Activated CD4-positive, alpha-beta T cell treated with anti-CD3 and anti-CD28 coated beads for 36 hours (primary cell): ENCODE measurements around the gene ISCU. TPM values are rescaled to one million over a fixed set of nuclear protein-coding genes. Genes with fewer than 3 reads are reported as not detected.

Source experiments
- ATAC-seq: fragments of 200-7000 bp; cut with Tn5 transposase; one replicate; pipeline ENCODE4 v1.10.0; 2021; ENCODE audit warnings: mild to moderate bottlenecking, moderate library complexity
- CTCF ChIA-PET: fragments of 350-600 bp; sonication (Branson Sonifier 250); formaldehyde crosslinking; loops from one replicate; lab custom pipeline; 2021; ENCODE audit warnings: antibody characterized with exemption; lab: Charles Lee
- POLR2A ChIA-PET: fragments of 350-600 bp; sonication (Branson Sonifier 250); formaldehyde crosslinking; loops from one replicate; lab custom pipeline; 2021; ENCODE audit warnings: antibody characterized with exemption, inconsistent platforms; lab: Charles Lee
- DNase-seq: peaks from one replicate; pipeline ENCODE4 v3.0.0-alpha.2; 2020
- H3K27ac Mint-ChIP-seq: one replicate; pipeline ENCODE4 v1.8.0; 2021; ENCODE audit warnings: mixed read lengths
- H3K27me3 Mint-ChIP-seq: one replicate; pipeline ENCODE4 v1.8.0; 2021; ENCODE audit warnings: mixed read lengths
- H3K36me3 Mint-ChIP-seq: one replicate; pipeline ENCODE4 v1.8.0; 2021; ENCODE audit warnings: low read depth, mixed read lengths
- H3K4me1 Mint-ChIP-seq: one replicate; pipeline ENCODE4 v1.8.0; 2021; ENCODE audit warnings: mixed read lengths
- H3K4me3 Mint-ChIP-seq: one replicate; pipeline ENCODE4 v1.8.0; 2021; ENCODE audit warnings: mild to moderate bottlenecking, moderate library complexity, mixed read lengths
- H3K9me3 Mint-ChIP-seq: one replicate; pipeline ENCODE4 v1.8.0; 2021; ENCODE audit warnings: low read depth, mixed read lengths
- intact Hi-C, 2 experiments: fragments of 100-400 bp; cut with DNase I in 1 of 2; cut with micrococcal nuclease in 1 of 2; formaldehyde crosslinking; loops; one replicate each; pipeline versions ENCODE4 v1.14.2 to v1.15.1; 2022 to 2024; cut with DNase I, micrococcal nuclease
- total RNA-seq, 2 experiments: library from RNA; stranded (reverse); gene quantifications; one replicate each; pipeline ENCODE4 v1.2.3, GENCODE V29; 2021

ISCU gene
- total RNA-seq, 2 experiments from 2014 or later, result 67.3 to 83.8 TPM

DNA sequence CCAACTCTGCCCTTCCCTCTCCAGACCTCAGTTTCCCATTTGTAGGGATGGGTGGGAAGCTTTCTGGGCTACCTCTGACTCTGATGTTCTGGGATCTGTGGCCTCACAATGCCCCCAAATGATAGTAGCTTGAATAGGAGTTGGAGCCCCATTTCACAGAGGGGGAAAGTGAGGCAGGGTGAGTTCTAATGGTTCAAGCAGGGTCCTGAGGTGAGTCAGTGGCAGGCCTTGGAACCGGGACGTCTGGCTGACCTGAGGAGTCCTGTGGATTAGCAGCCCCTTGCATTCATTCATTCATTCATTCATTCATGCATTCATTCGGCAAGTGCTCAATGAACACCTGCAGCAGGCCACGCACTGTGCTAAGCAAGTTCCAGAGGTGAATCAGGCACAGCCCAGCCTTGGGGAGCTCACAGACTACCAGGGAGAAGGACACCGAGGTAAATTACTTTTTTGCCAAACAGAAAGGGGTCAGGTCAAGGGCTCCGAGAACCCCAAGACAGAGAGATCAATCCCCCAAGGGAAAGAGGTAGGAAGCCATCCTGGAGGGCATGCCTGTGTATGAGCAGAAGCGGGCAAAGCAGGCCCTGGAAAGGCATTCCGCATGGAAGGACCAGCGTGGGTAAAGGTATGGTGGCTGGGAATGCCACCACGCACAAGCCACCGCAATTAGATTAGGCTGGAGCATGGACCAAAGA, 36.3 kb downstream of the ISCU start:
- no peaks in the 10 kb centered on the region for H3K27me3 Mint-ChIP-seq
- intact Hi-C loops, result no loop called here
- ATAC-seq (no peak), DNase-seq (no peak)
- H3K27ac Mint-ChIP-seq, result no peak overlapping the region
- ChIA-PET CTCF (interaction anchor here (0.6 kb wide), 1 partner anchor 13 kb away, joined by 3 read pairs; no protein-coding TSS in a partner anchor), POLR2A (no interaction called here)
- H3K36me3 Mint-ChIP-seq, result no peaks in the 10 kb centered on the region
- no peak overlapping the region for H3K4me3 Mint-ChIP-seq
- no peaks in the 10 kb centered on the region for H3K9me3 Mint-ChIP-seq
- H3K4me1 Mint-ChIP-seq, result no peaks in the 10 kb centered on the region

DNA sequence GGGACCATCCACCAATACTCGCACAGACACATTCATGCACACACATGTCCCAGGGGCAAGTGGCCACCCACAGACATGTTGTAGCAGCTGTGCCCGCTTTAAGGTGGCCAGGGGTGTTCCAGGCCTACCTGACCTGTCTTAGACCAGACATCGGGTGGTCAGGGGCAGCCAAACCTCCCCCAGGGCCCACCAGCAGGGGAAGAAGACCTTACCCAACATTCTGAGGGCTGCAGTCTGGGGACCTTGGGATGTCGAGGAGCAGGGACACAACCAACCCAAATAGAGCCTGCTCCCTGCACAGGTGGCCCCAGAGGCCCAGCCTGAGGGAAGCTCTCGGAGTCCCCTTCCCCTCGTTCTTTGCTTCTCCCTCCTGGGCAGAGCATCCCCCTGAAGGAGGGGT, 37.1 kb downstream of the ISCU start:
- Mint-ChIP-seq H3K9me3 (no peaks in the 10 kb centered on the region), H3K4me3 (no peak overlapping the region), H3K36me3 (no peaks in the 10 kb centered on the region), H3K27me3 (no peaks in the 10 kb centered on the region), H3K27ac (no peak overlapping the region), H3K4me1 (no peaks in the 10 kb centered on the region)
- DNase-seq (no peak), ATAC-seq (no peak)
- ChIA-PET POLR2A (no interaction called here), CTCF (interaction anchor here (1.2 kb wide), 1 partner anchor 37 kb away, joined by 3 read pairs; the partner anchor contains the start of gene ISCU)
- intact Hi-C loops, result no loop called here

DNA sequence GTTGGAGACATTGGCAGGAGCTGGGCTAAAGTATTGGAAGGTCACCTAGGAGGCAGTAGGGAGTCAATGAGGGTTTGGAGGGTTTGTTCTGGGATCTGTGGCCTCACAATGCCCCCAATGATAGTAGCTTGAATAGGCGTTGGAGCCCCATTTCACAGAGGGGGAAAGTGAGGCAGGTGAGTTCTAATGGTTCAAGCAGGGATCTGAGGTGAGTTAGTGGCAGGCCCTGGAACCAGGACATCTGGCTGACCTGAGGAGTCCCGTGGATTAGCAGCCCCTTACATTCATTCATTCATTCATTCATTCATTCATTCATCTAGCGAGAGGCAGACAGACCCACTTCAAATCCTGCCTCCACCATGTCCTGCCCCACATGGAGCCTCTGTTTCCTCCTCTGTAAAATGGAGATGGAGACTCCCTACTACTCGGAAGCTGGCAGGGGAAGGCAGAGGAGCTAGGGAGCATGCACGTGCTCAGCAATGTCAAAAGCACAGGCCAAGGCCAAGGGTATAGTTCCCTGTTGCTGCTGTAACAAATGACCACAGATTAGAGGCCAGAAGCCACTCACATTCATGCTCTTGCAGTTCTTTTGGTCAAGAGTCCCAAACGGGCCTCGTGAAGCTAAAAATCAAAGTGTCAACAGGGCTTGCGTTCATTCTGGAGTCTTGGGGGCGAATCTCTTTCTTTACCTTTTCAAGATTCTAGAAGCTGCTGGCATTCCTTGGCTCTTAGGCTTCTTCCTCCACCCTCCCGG, 37.7 kb downstream of the ISCU start:
- intact Hi-C loops, result no loop called here
- no peaks in the 10 kb centered on the region for H3K36me3 Mint-ChIP-seq
- ATAC-seq, result no peak
- H3K4me3 Mint-ChIP-seq, result no peak overlapping the region
- POLR2A ChIA-PET, result no interaction called here
- no peaks in the 10 kb centered on the region for H3K27me3 Mint-ChIP-seq
- H3K9me3 Mint-ChIP-seq, result no peaks in the 10 kb centered on the region
- DNase-seq, result no peak
- no peak overlapping the region for H3K27ac Mint-ChIP-seq
- no peaks in the 10 kb centered on the region for H3K4me1 Mint-ChIP-seq
- CTCF ChIA-PET, result interaction anchor here (0.6 to 1.4 kb wide), 4 partner anchors 24 to 204 kb away, joined by 3 read pairs; partner anchors contain the start of gene ISCU

DNA sequence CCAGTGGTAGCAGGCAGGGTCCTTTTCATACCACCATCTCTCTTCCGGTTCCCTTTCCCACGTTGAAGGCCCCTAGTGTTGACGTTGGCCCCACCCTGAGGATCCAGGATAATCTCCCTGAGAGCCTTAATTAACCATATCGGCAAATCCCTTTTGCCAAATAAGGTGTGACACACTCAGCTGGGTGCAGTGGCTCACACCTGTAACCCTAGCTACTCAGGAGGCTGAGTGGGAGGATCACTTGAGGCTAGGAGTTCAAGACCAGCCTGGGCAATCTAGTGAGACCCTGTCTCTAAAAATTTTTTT, 38.3 kb downstream of the ISCU start:
- CTCF ChIA-PET, result interaction anchor here (0.6 to 1.4 kb wide), 4 partner anchors 25 to 203 kb away, joined by 3 read pairs; partner anchors contain the start of gene ISCU
- intact Hi-C loops, result no loop called here
- H3K9me3 Mint-ChIP-seq, result no peaks in the 10 kb centered on the region
- DNase-seq (no peak), ATAC-seq (no peak)
- no peak overlapping the region for H3K27ac Mint-ChIP-seq
- no peaks in the 10 kb centered on the region for H3K4me1 Mint-ChIP-seq
- no peaks in the 10 kb centered on the region for H3K36me3 Mint-ChIP-seq
- POLR2A ChIA-PET, result no interaction called here
- H3K4me3 Mint-ChIP-seq, result no peak overlapping the region
- no peaks in the 10 kb centered on the region for H3K27me3 Mint-ChIP-seq

DNA sequence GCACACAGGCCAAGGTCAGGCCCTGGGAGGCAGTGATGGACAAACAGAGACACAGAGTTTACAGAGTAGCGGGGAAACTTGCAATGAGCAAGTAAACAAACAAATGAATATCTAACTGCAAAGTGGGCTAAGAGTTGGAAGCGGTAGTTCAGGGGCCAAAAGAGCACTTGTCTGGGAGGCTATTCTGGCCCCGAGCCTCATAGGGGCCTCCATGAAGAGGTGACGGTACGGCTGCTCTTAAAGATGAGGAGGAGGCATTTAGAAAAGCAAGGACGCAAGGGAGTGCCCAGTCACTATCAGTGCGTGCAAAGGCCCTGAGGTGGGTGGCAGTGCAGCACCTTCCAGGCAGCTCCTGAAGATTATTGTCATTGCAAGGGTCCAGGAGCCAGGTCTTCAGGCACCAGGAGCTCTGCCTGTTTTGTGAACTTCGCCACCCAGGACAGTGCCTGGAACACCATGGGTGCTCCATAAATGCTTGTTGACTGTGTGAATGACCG, 39.9 kb downstream of the ISCU start:
- POLR2A ChIA-PET, result no interaction called here
- Mint-ChIP-seq H3K4me1 (no peaks in the 10 kb centered on the region), H3K27ac (no peak overlapping the region), H3K9me3 (no peaks in the 10 kb centered on the region), H3K36me3 (no peaks in the 10 kb centered on the region), H3K4me3 (no peak overlapping the region), H3K27me3 (no peaks in the 10 kb centered on the region)
- CTCF ChIA-PET, result no interaction called here
- no peak for DNase-seq
- intact Hi-C loops, result no loop called here
- ATAC-seq, result no peak

DNA sequence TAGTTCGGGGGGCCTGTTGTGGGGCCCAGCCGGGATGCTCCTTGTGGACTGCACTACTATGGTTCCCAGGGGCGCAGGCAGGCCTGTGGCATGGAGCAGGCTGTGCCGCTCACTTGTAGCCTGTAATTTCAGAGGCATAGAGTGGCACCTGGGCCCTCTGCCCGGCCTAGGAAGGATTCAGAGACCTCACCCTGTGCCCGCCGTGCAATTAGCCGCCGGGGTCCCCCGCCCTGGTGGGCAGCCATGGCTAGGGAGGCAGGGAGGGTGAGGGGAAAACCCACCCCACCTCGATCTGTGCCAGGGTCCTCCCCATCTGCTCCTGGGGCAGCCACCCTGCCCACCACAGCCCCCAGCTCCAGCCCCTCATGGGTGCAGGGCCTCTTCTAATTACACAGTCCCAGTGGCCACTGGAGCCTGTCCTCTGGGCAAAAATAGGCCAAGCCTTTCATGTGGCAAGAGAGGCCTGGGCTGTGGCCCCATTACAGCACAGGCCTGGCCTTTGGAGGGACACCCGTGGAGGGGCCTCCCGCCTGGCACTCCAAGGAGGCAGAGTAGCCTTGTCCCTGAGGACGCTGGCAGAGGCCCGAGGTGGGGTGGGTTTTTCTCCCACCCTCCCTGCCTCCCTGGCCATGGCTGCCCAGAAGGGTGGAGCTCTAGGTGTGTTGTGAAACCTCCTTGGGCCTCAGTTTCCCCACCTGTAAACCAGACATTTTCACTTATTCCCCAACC, 40.7 kb downstream of the ISCU start:
- intact Hi-C loops, result no loop called here
- Mint-ChIP-seq H3K4me3 (no peak overlapping the region), H3K36me3 (no peaks in the 10 kb centered on the region), H3K9me3 (no peaks in the 10 kb centered on the region), H3K27me3 (no peaks in the 10 kb centered on the region), H3K4me1 (no peaks in the 10 kb centered on the region), H3K27ac (no peak overlapping the region)
- POLR2A ChIA-PET, result no interaction called here
- no peak for DNase-seq
- no peak for ATAC-seq
- CTCF ChIA-PET, result interaction anchor here (2.0 kb wide), 1 partner anchor 15 kb away, joined by 13 read pairs; no protein-coding TSS in a partner anchor

DNA sequence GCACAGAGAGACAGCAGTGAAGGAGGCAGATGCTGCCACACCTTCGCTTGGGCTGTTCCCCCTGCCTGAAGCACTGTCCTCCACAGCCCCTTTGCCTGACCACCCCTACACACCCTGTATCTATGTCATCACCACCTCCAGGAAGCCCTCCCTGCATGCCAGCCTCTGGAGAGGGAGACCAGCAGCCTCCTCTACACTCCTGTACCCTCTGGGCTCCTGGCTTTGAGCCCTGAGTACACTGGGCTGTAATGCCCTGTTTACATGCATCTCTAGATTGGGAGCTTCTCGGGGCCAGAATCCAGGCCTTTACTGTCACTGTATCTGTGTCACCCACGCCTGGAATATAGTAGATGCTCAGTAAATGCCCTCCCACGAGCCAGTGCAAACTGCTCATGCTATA, 41.3 kb downstream of the ISCU start:
- ChIA-PET POLR2A (no interaction called here), CTCF (interaction anchor here (2.0 kb wide), 1 partner anchor 14 kb away, joined by 13 read pairs; no protein-coding TSS in a partner anchor)
- ATAC-seq (no peak), DNase-seq (no peak)
- Mint-ChIP-seq H3K27me3 (no peaks in the 10 kb centered on the region), H3K36me3 (no peaks in the 10 kb centered on the region), H3K9me3 (no peaks in the 10 kb centered on the region), H3K27ac (no peak overlapping the region), H3K4me1 (no peaks in the 10 kb centered on the region), H3K4me3 (no peak overlapping the region)
- intact Hi-C loops, result no loop called here

DNA sequence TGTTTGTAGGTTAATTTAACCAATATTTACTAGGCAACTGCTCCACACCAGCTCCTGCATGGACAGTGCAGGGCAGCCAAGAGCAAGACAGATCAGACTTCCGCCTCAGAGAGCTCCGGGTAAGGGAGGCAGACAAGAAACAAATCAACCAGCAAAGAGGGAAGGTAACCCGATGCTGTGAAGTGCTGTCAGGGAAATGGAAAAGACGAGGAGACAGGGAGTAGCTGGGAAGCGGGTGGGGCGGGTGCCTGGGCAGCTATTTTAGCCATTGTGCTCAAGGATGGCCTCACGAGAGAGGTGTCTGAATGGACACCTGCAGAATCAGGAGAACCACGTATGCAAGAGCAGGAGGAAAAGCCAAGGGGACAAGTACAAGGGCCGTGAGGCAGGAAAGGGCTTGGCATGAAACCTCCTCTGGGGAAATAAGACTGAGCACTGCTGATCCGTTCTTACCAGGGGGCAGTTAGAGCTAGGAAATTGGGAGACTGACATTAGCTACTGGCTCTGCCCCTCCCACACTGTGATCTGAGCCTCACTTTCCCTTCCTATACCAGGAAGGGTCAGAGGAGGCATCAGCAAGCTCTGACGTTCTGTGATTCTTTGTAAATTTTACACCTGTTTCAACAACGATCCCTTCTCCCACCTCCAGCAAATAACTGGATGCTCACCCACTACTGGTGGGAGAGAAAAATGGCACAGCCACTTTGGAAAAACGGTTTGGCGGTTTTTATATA, 42.0 kb downstream of the ISCU start:
- POLR2A ChIA-PET, result no interaction called here
- no peak overlapping the region for H3K27ac Mint-ChIP-seq
- H3K9me3 Mint-ChIP-seq, result no peaks in the 10 kb centered on the region
- H3K4me3 Mint-ChIP-seq, result no peak overlapping the region
- no peaks in the 10 kb centered on the region for H3K36me3 Mint-ChIP-seq
- intact Hi-C loops, result no loop called here
- H3K4me1 Mint-ChIP-seq, result no peaks in the 10 kb centered on the region
- no peak for ATAC-seq
- DNase-seq, result no peak
- CTCF ChIA-PET, result interaction anchor here (0.5 to 2.0 kb wide), 3 partner anchors 11 to 60 kb away, joined by 3 to 13 read pairs (median 3); no protein-coding TSS in a partner anchor
- H3K27me3 Mint-ChIP-seq, result no peaks in the 10 kb centered on the region

DNA sequence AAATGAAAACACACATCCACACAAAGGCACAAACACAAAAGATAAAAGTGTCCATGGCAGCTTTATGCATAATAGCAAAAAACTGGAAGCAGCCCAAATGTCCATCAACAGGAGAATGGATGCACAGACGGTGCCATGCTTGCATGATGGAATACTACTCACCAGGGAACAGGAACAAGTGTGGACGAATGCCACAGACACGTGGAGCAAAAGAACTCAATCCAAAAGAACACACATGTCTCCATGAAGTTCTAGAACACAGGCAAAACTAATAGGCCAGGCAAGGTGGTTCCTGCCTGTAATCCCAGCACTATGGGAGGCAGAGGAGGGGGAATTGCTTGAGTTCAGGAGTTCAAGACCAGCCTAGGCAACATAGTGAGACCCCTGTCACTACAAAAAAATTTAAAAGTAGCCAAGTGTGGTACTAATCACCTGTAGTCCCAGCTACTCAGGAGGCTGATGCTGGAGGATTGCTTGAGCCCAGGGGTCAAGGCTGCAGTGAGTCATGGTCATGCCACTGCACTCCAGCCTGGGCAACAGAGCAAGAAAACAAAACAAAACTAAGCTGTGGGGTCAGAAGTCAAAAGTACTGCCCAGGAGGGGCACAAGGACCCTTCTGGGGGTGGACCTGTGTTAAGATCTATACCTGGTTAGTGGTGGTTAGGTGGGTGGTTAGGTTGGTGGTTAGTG, 42.7 kb downstream of the ISCU start:
- ChIA-PET CTCF (interaction anchor here (2.0 kb wide), 1 partner anchor 13 kb away, joined by 13 read pairs; no protein-coding TSS in a partner anchor), POLR2A (no interaction called here)
- H3K9me3 Mint-ChIP-seq, result no peaks in the 10 kb centered on the region
- intact Hi-C loops, result no loop called here
- DNase-seq, result no peak
- H3K36me3 Mint-ChIP-seq, result no peaks in the 10 kb centered on the region
- no peaks in the 10 kb centered on the region for H3K4me1 Mint-ChIP-seq
- H3K27me3 Mint-ChIP-seq, result no peaks in the 10 kb centered on the region
- H3K4me3 Mint-ChIP-seq, result peak overlapping the region; percentile 38
- ATAC-seq, result peak; percentile 33
- no peak overlapping the region for H3K27ac Mint-ChIP-seq

DNA sequence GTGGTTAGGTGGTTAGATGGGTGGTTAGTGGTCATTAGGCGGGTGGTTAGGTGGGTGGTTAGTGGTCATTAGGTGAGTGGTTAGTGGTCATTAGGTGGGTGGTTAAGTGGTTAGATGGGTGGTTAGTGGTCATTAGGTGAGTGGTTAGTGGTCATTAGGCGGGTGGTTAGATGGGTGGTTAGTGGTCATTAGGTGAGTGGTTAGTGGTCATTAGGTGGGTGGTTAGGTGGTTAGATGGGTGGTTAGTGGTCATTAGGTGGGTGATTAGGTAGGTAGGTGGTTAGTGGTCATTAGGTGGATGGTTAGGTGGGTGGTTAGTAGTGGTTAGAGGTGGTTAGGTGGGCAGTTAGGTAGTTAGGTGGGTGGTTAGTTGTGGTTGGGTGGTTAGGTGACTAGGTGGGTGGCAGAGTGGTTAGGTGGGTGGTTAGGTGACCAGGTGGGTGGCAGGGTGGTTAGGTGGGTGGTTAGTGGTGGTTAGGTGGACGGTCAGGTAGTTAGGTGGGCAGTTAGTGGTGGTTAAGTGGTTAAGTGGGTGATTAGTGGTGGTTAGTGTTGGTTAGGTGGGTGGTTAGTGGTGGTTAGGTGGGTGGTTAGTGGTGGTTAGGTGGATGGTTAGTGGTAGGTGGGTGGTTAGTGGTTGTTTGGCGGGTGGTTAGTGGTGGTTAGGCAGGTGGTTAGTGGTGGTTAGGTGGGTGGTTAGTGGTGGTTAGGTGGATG, 43.5 kb downstream of the ISCU start:
- Mint-ChIP-seq H3K4me3 (peak overlapping the region; percentile 38), H3K36me3 (no peaks in the 10 kb centered on the region), H3K9me3 (no peaks in the 10 kb centered on the region), H3K4me1 (no peaks in the 10 kb centered on the region), H3K27ac (no peak overlapping the region), H3K27me3 (no peaks in the 10 kb centered on the region)
- ATAC-seq (no peak), DNase-seq (no peak)
- intact Hi-C loops, result no loop called here
- ChIA-PET POLR2A (no interaction called here), CTCF (no interaction called here)
